Caco-2 (cell line): ENCODE measurements around the gene SAMD4A. TPM values are rescaled to one million over a fixed set of nuclear protein-coding genes. Genes with fewer than 3 reads are reported as not detected.

Experiments used
- Bru-seq: library from RNA; stranded (reverse); fragments of 400-500 nt; gene quantifications from one replicate; lab custom pipeline; 2021; lab: Mats Ljungman, UMichigan
- BruChase-seq, 2 experiments: library from RNA; stranded (reverse); fragments of 400-500 nt; gene quantifications; one replicate each; lab custom pipeline; 2021; lab: Mats Ljungman, UMichigan
- BruUV-seq: library from RNA; stranded (reverse); fragments of 400-500 nt; replicated peaks from 2 replicates; lab custom pipeline; 2021; lab: Mats Ljungman, UMichigan
- CTCF ChIA-PET: fragments of 300-600 bp; sonication (Branson Sonifier 250); formaldehyde crosslinking; loops from one replicate; lab custom pipeline; 2022; ENCODE audit warnings: antibody characterized with exemption; lab: Charles Lee
- POLR2A ChIA-PET: fragments of 300-600 bp; sonication (Branson Sonifier 250); formaldehyde crosslinking; loops from one replicate; lab custom pipeline; 2022; ENCODE audit warnings: antibody characterized with exemption; lab: Charles Lee
- DNase-seq, 2 experiments: peaks; one replicate each; pipeline versions ENCODE4 v3.0.0 to v3.0.0-alpha.2; 2020 to 2022
- H3K27me3 ChIP-seq: replicated peaks from 2 replicates; pipeline ENCODE4 v1.6.0; 2011; ENCODE audit warnings: low read length; ENCODE audit not compliant: control insufficient read depth, insufficient read depth
- H3K36me3 ChIP-seq: 2 replicates; pipeline ENCODE4 v1.5.1; 2011; ENCODE audit warnings: low read length; ENCODE audit not compliant: control insufficient read depth, insufficient read depth
- H3K4me1 ChIP-seq: fragments of 250-450 bp; sonication (Bioruptor Pico); 2 replicates; pipeline ENCODE4 v1.5.1; 2020; ENCODE audit warnings: mild to moderate bottlenecking
- H3K4me3 ChIP-seq: 2 replicates; pipeline ENCODE4 v1.5.1; 2011; ENCODE audit warnings: low read depth, mild to moderate bottlenecking, control low read depth, low read length
- H3K9me3 ChIP-seq: fragments of 250-450 bp; sonication (Bioruptor Pico); 2 replicates; pipeline ENCODE4 v1.5.1; 2020; ENCODE audit warnings: mild to moderate bottlenecking, moderate library complexity
- H3K27ac Mint-ChIP-seq: one replicate; pipeline ENCODE4 v1.8.0; 2022; ENCODE audit warnings: mixed read lengths; ENCODE audit not compliant: unreplicated experiment
- H3K27me3 Mint-ChIP-seq: one replicate; pipeline ENCODE4 v1.8.0; 2022; ENCODE audit warnings: mixed read lengths; ENCODE audit not compliant: insufficient read depth, unreplicated experiment
- H3K36me3 Mint-ChIP-seq: one replicate; pipeline ENCODE4 v1.8.0; 2022; ENCODE audit warnings: mild to moderate bottlenecking, mixed read lengths; ENCODE audit not compliant: insufficient read depth, unreplicated experiment
- H3K4me1 Mint-ChIP-seq: one replicate; pipeline ENCODE4 v1.8.0; 2022; ENCODE audit warnings: low read depth, mixed read lengths; ENCODE audit not compliant: unreplicated experiment
- H3K4me3 Mint-ChIP-seq: one replicate; pipeline ENCODE4 v1.8.0; 2022; ENCODE audit warnings: mild to moderate bottlenecking, moderate library complexity, mixed read lengths; ENCODE audit not compliant: unreplicated experiment
- H3K9me3 Mint-ChIP-seq: one replicate; pipeline ENCODE4 v1.8.0; 2022; ENCODE audit warnings: mixed read lengths; ENCODE audit not compliant: unreplicated experiment
- CTCF ChIP-seq, 2 experiments: fragments of 200-600 bp in 1 of 2; IDR thresholded peaks; 1 replicate in 1 of 2; 2 replicates in 1 of 2; pipeline versions ENCODE4 v1.5.1 to v1.8.0; 2011 to 2022; ENCODE audit warnings: antibody characterized with exemption in 1 of 2, control low read depth in 1 of 2, inconsistent platforms in 1 of 2, low read depth in 1 of 2, low read length in 1 of 2, mild to moderate bottlenecking in 1 of 2, moderate library complexity in 1 of 2; ENCODE audit not compliant: insufficient read depth in 1 of 2, severe bottlenecking in 1 of 2, unreplicated experiment in 1 of 2
- intact Hi-C: fragments of 100-400 bp; cut with micrococcal nuclease; formaldehyde crosslinking; loops from one replicate; pipeline ENCODE4 v1.10.0; 2022; ENCODE audit not compliant: unreplicated experiment
- long read RNA-seq: library from polyadenylated mRNA; stranded (forward); transcript quantifications from one replicate; pipeline ENCODE4 v2.0.0, GENCODE V29; 2022
- total RNA-seq: library from RNA; stranded (reverse); gene quantifications from 2 replicates; pipeline ENCODE4 v1.2.3, GENCODE V29; 2022

Gene SAMD4A
- total RNA-seq (60.4 and 60.8 TPM in 2 replicates), Bru-seq, nascent RNA (percentile 93 among the genes with signal in this experiment), BruChase-seq, experiment 1, labeled RNA remaining after a 2-hour chase (percentile 93 among the genes with signal in this experiment), BruChase-seq, experiment 2, labeled RNA remaining after a 6-hour chase (percentile 89 among the genes with signal in this experiment)
- long read RNA-seq, full-length matches to known transcripts = 1 of 34 reads
- long read RNA-seq, partial matches to known transcripts = 5 of 34 reads
- long read RNA-seq, other reads (novel, unspliced or antisense) = 28 of 34 reads

GRCh38 chr14:54566410-54567223 is at the start of gene SAMD4A:
Gene SAMD4A (plus strand): TSS chr14:54567128. CDS start chr14:54567917, 789 bp downstream.
- CTCF ChIA-PET = interaction anchor here (0.6 to 4.9 kb wide), 9 partner anchors 9 to 264 kb away, joined by 3 to 61 read pairs (median 4); no protein-coding TSS in a partner anchor
- Mint-ChIP-seq H3K27me3 (no peaks in the 10 kb centered on the region), H3K4me3 (peak within 1 kb of the TSS; percentile 95), H3K36me3 (peaks cover 40% of the 10 kb centered on the region), H3K4me1 (peaks cover 8% of the 10 kb centered on the region), H3K27ac (peak within 1 kb of the TSS; percentile 98), H3K9me3 (no peaks in the 10 kb centered on the region)
- peak; percentile 72 to 83 for DNase-seq
- no peaks in the 10 kb centered on the region for H3K9me3 ChIP-seq
- intact Hi-C loops = no loop called here
- peak in 1 of 2 experiments; percentile 14 for TF ChIP-seq CTCF (IDR thresholded peaks at IDR 0.05; ENCODE audit: insufficient read depth in 1 of 2, low read depth in 1 of 2, low read length in 1 of 2, severe bottlenecking in 1 of 2, unreplicated experiment in 1 of 2)
- POLR2A ChIA-PET = interaction anchor here (0.6 to 2.7 kb wide), 12 partner anchors 57 to 625 kb away, joined by 3 to 17 read pairs (median 5); partner anchors contain the start of genes CGRRF1 and GMFB
- H3K4me3 ChIP-seq = peak within 1 kb of the TSS; percentile 73
- BruUV-seq = no TSS peak
- peaks cover 24% of the 10 kb centered on the region for H3K4me1 ChIP-seq
- H3K36me3 ChIP-seq = no peaks in the 10 kb centered on the region
- no peaks in the 10 kb centered on the region for H3K27me3 ChIP-seq

GRCh38 chr14:54524410-54524809 is 42.5 kb upstream of the SAMD4A start:
- H3K4me3 ChIP-seq = no peak overlapping the region
- Mint-ChIP-seq H3K27ac (no peak overlapping the region), H3K4me3 (no peak overlapping the region), H3K4me1 (peaks cover 7% of the 10 kb centered on the region), H3K9me3 (no peaks in the 10 kb centered on the region), H3K36me3 (no peaks in the 10 kb centered on the region), H3K27me3 (no peaks in the 10 kb centered on the region)
- no peak for TF ChIP-seq CTCF (IDR thresholded peaks at IDR 0.05; ENCODE audit: insufficient read depth in 1 of 2, low read depth in 1 of 2, low read length in 1 of 2, severe bottlenecking in 1 of 2, unreplicated experiment in 1 of 2)
- intact Hi-C loops = no loop called here
- no peaks in the 10 kb centered on the region for H3K9me3 ChIP-seq
- no peak for DNase-seq
- ChIA-PET POLR2A (no interaction called here), CTCF (no interaction called here)
- H3K27me3 ChIP-seq = no peaks in the 10 kb centered on the region
- no TSS peak for BruUV-seq
- H3K36me3 ChIP-seq = no peaks in the 10 kb centered on the region
- no peaks in the 10 kb centered on the region for H3K4me1 ChIP-seq

GRCh38 chr14:54528973-54529372 is 38.0 kb upstream of the SAMD4A start:
- H3K36me3 ChIP-seq = no peaks in the 10 kb centered on the region
- ChIA-PET POLR2A (no interaction called here), CTCF (interaction anchor here (0.6 kb wide), 1 partner anchor 245 kb away, joined by 3 read pairs; no protein-coding TSS in a partner anchor)
- Mint-ChIP-seq H3K4me1 (peaks cover 2% of the 10 kb centered on the region), H3K27ac (no peak overlapping the region), H3K36me3 (no peaks in the 10 kb centered on the region), H3K27me3 (no peaks in the 10 kb centered on the region), H3K4me3 (no peak overlapping the region), H3K9me3 (no peaks in the 10 kb centered on the region)
- DNase-seq = no peak
- H3K27me3 ChIP-seq = no peaks in the 10 kb centered on the region
- H3K4me3 ChIP-seq = no peak overlapping the region
- intact Hi-C loops = no loop called here
- TF ChIP-seq CTCF (IDR thresholded peaks at IDR 0.05; ENCODE audit: insufficient read depth in 1 of 2, low read depth in 1 of 2, low read length in 1 of 2, severe bottlenecking in 1 of 2, unreplicated experiment in 1 of 2) = no peak
- no peaks in the 10 kb centered on the region for H3K4me1 ChIP-seq
- no TSS peak for BruUV-seq
- H3K9me3 ChIP-seq = no peaks in the 10 kb centered on the region
